H1 (cell line): Measurements from ENCODE around the gene RELN. TPM values are rescaled to one million over a fixed set of nuclear protein-coding genes. Genes with fewer than 3 reads are reported as not detected.

Source experiments
- CTCF ChIA-PET: fragments of 300-600 bp; sonication (Branson Sonifier 250); formaldehyde crosslinking; loops from one replicate; lab custom pipeline; 2021; ENCODE audit not compliant: partially characterized antibody; lab: Charles Lee
- POLR2A ChIA-PET: fragments of 300-600 bp; sonication (Branson Sonifier 250); formaldehyde crosslinking; loops from one replicate; lab custom pipeline; 2021; ENCODE audit warnings: inconsistent platforms; ENCODE audit not compliant: partially characterized antibody; lab: Charles Lee
- DNase-seq, 2 experiments: peaks; one replicate each; pipeline versions ENCODE4 v3.0.0 to v3.0.0-alpha.2; 2010 to 2022; ENCODE audit warnings: low spot score in 2 of 2, low read depth in 1 of 2, mixed read lengths in 1 of 2
- FAIRE-seq: peaks from 2 replicates; lab custom pipeline; 2011; peaks lifted over from hg19 to GRCh38; lab: Jason Lieb, UNC
- H2AFZ ChIP-seq: 2 replicates; pipeline ENCODE4 v1.8.1; 2012; ENCODE audit warnings: low read length, inconsistent platforms
- H2AK5ac ChIP-seq: 2 replicates; pipeline ENCODE4 v1.6.1; 2013; ENCODE audit warnings: low read depth, low read length
- H2BK120ac ChIP-seq: replicated peaks from 2 replicates; pipeline ENCODE3; 2013; ENCODE audit warnings: low read depth, low read length, inconsistent platforms
- H2BK12ac ChIP-seq: 2 replicates; pipeline ENCODE4 v1.6.1; 2013; ENCODE audit warnings: low read depth, low read length
- H2BK15ac ChIP-seq: 2 replicates; pipeline ENCODE4 v1.6.1; 2013; ENCODE audit warnings: low read length
- H2BK20ac ChIP-seq: 2 replicates; pipeline ENCODE4 v1.6.1; 2013; ENCODE audit warnings: low read length
- H2BK5ac ChIP-seq: 2 replicates; pipeline ENCODE4 v1.6.1; 2013; ENCODE audit warnings: low read depth, low read length
- H3K14ac ChIP-seq: 2 replicates; pipeline ENCODE4 v1.6.1; 2013; ENCODE audit warnings: inconsistent platforms; ENCODE audit not compliant: insufficient read length
- H3K18ac ChIP-seq: 2 replicates; pipeline ENCODE4 v1.6.1; 2013; ENCODE audit warnings: low read length; ENCODE audit errors: extremely low read depth
- H3K23ac ChIP-seq: 2 replicates; pipeline ENCODE4 v1.6.1; 2013; ENCODE audit warnings: inconsistent platforms; ENCODE audit not compliant: insufficient read length
- H3K23me2 ChIP-seq: 2 replicates; pipeline ENCODE4 v1.6.1; 2013; ENCODE audit warnings: low read depth, low read length
- H3K27ac ChIP-seq: 2 replicates; pipeline ENCODE4 v1.6.1; 2011; ENCODE audit warnings: low read depth, low read length, inconsistent platforms
- H3K27me3 ChIP-seq, 4 experiments: replicated peaks in 1 of 4; 1 replicate in 1 of 4; 2 replicates in 3 of 4; pipeline versions ENCODE4 v1.6.1 to v1.8.1; 2011 to 2013; ENCODE audit warnings: low read length in 3 of 4, mild to moderate bottlenecking in 3 of 4, inconsistent platforms in 2 of 4, mixed read lengths in 2 of 4, moderate library complexity in 1 of 4; ENCODE audit not compliant: control insufficient read depth in 3 of 4, insufficient read depth in 3 of 4; ENCODE audit errors: extremely low read depth in 1 of 4
- H3K36me3 ChIP-seq, 4 experiments: 2 replicates each; pipeline versions ENCODE4 v1.6.1 to v1.8.1; 2011 to 2013; ENCODE audit warnings: mild to moderate bottlenecking in 4 of 4, low read length in 3 of 4, moderate library complexity in 2 of 4, control low read depth in 1 of 4, inconsistent platforms in 1 of 4; ENCODE audit not compliant: insufficient read depth in 4 of 4, control insufficient read depth in 2 of 4
- H3K4ac ChIP-seq: replicated peaks from 2 replicates; pipeline ENCODE3; 2013; ENCODE audit warnings: low read length, low read depth, mixed read lengths, inconsistent platforms; ENCODE audit not compliant: insufficient read length
- H3K4me1 ChIP-seq, 4 experiments: replicated peaks in 1 of 4; 1 replicate in 1 of 4; 2 replicates in 3 of 4; pipeline versions ENCODE4 v1.6.1 to v1.8.1; 2011 to 2013; ENCODE audit warnings: low read length in 3 of 4, inconsistent platforms in 2 of 4, mixed read lengths in 1 of 4; ENCODE audit not compliant: insufficient read depth in 4 of 4, control insufficient read depth in 3 of 4
- H3K4me2 ChIP-seq, 2 experiments: 2 replicates each; pipeline versions ENCODE4 v1.6.1 to v1.8.1; 2011 to 2013; ENCODE audit warnings: low read depth in 2 of 2, low read length in 2 of 2, control low read depth in 1 of 2, inconsistent platforms in 1 of 2, mild to moderate bottlenecking in 1 of 2; ENCODE audit not compliant: insufficient read depth in 1 of 2
- H3K4me3 ChIP-seq, 4 experiments: fragments of 200-600, 300-600 bp in 1 of 4; sonication (generic), shearing (Covaris generic), sonication (Bioruptor Twin) in 1 of 4; 2 replicates each; pipeline versions ENCODE4 v1.5.1 to v1.8.1; 2011 to 2016; ENCODE audit warnings: low read length in 4 of 4, low read depth in 3 of 4, control low read depth in 2 of 4, inconsistent platforms in 2 of 4, mild to moderate bottlenecking in 2 of 4, mixed read lengths in 1 of 4, moderate library complexity in 1 of 4; ENCODE audit not compliant: insufficient read depth in 2 of 4; ENCODE audit errors: extremely low read depth in 1 of 4
- H3K56ac ChIP-seq: replicated peaks from 2 replicates; pipeline ENCODE3; 2013; ENCODE audit warnings: low read depth, mild to moderate bottlenecking, mixed read lengths, low read length, inconsistent platforms; ENCODE audit not compliant: insufficient read length
- H3K79me1 ChIP-seq: 2 replicates; pipeline ENCODE4 v1.6.1; 2013; ENCODE audit warnings: low read depth, low read length, control low read depth
- H3K79me2 ChIP-seq, 2 experiments: 2 replicates each; pipeline versions ENCODE4 v1.6.1 to v1.8.1; 2012 to 2013; ENCODE audit warnings: low read length in 2 of 2, mild to moderate bottlenecking in 2 of 2, inconsistent platforms in 1 of 2; ENCODE audit not compliant: insufficient read depth in 2 of 2, control insufficient read depth in 1 of 2
- H3K9ac ChIP-seq, 4 experiments: replicated peaks in 1 of 4; 1 replicate in 1 of 4; 2 replicates in 3 of 4; pipeline versions ENCODE4 v1.6.1 to v1.8.1; 2011 to 2013; ENCODE audit warnings: low read depth in 3 of 4, low read length in 3 of 4, control low read depth in 2 of 4, mild to moderate bottlenecking in 2 of 4, moderate library complexity in 2 of 4, inconsistent platforms in 1 of 4; ENCODE audit errors: extremely low read depth in 1 of 4
- H3K9me3 ChIP-seq, 2 experiments: 2 replicates each; pipeline versions ENCODE4 v1.6.1 to v1.8.1; 2012 to 2013; ENCODE audit warnings: mild to moderate bottlenecking in 2 of 2, moderate library complexity in 2 of 2, control low read depth in 1 of 2, inconsistent platforms in 1 of 2, low read depth in 1 of 2, low read length in 1 of 2, mixed read lengths in 1 of 2; ENCODE audit not compliant: insufficient read depth in 2 of 2
- H4K20me1 ChIP-seq, 2 experiments: replicated peaks in 1 of 2; 2 replicates each; pipeline versions ENCODE3 to v1.8.1; 2011 to 2013; ENCODE audit warnings: inconsistent platforms in 2 of 2, low read length in 2 of 2, mild to moderate bottlenecking in 1 of 2; ENCODE audit not compliant: insufficient read depth in 2 of 2, control insufficient read depth in 1 of 2
- H4K5ac ChIP-seq: 2 replicates; pipeline ENCODE4 v1.6.1; 2013; ENCODE audit warnings: low read length, low read depth, mixed read lengths, inconsistent platforms; ENCODE audit not compliant: insufficient read length
- H4K8ac ChIP-seq: 2 replicates; pipeline ENCODE4 v1.8.0; 2013; ENCODE audit warnings: mild to moderate bottlenecking, moderate library complexity, low read length, inconsistent platforms; ENCODE audit not compliant: insufficient read depth; ENCODE audit errors: extremely low read depth
- H4K91ac ChIP-seq: replicated peaks from 2 replicates; pipeline ENCODE3; 2013; ENCODE audit warnings: low read length, mixed read lengths, inconsistent platforms; ENCODE audit not compliant: insufficient read length
- ASH2L ChIP-seq: fragments of 200-600, 300-600 bp; sonication (generic); IDR thresholded peaks from one replicate; pipeline ENCODE4 v1.7.1; 2017; ENCODE audit warnings: low read length
- CEBPB ChIP-seq: IDR thresholded peaks from 2 replicates; pipeline ENCODE4 v1.6.1; 2012; ENCODE audit warnings: low read depth, low read length
- CTCF ChIP-seq, 3 experiments: IDR thresholded peaks; 1 replicate in 2 of 3; 2 replicates in 1 of 3; pipeline versions ENCODE4 v1.5.1 to v1.6.1; 2011; ENCODE audit warnings: low read length in 3 of 3, mild to moderate bottlenecking in 3 of 3, inconsistent platforms in 2 of 3, low read depth in 1 of 3, moderate library complexity in 1 of 3; ENCODE audit not compliant: insufficient read depth in 1 of 3; ENCODE audit errors: control extremely low read depth in 1 of 3
- FOSL1 ChIP-seq: IDR thresholded peaks from 2 replicates; pipeline ENCODE4 v1.6.1; 2011; ENCODE audit warnings: mild to moderate bottlenecking, low read depth, low read length, moderate library complexity; ENCODE audit not compliant: insufficient read depth
- MAX ChIP-seq: IDR thresholded peaks from 2 replicates; pipeline ENCODE4 v1.6.1; 2012; ENCODE audit warnings: inconsistent platforms
- RBBP5 ChIP-seq: IDR thresholded peaks from 2 replicates; pipeline ENCODE4 v1.7.1; 2012; ENCODE audit warnings: low read depth, mild to moderate bottlenecking, inconsistent platforms, low read length, moderate library complexity, borderline replicate concordance
- RNF2 ChIP-seq: fragments of 200-900, 300-1000 bp; sonication (generic); IDR thresholded peaks from 2 replicates; pipeline ENCODE4 v1.7.1; 2016; ENCODE audit warnings: borderline replicate concordance, low read depth, mild to moderate bottlenecking, antibody characterized with exemption, low read length; ENCODE audit not compliant: poor library complexity, severe bottlenecking; ENCODE audit errors: missing control alignments
- SUZ12 ChIP-seq: fragments of 200-600 bp; sonication (generic); IDR thresholded peaks from 2 replicates; pipeline ENCODE4 v1.6.1; 2012; ENCODE audit warnings: mild to moderate bottlenecking, inconsistent platforms, low read length, moderate library complexity, mixed read lengths
- WGBS, 2 experiments: shearing (Covaris generic) in 1 of 2; methylation state at CpG; one replicate each; pipeline versions ENCODE4 v1.1.6 to v1.1.7; 2013 to 2015; ENCODE audit warnings: low lambda C conversion rate in 2 of 2, mixed read lengths in 2 of 2, inconsistent platforms in 1 of 2, low coverage in 1 of 2, missing lambda C conversion rate in 1 of 2; ENCODE audit not compliant: insufficient replicate concordance in 2 of 2, insufficient coverage in 1 of 2, insufficient read length in 1 of 2; ENCODE audit errors: extremely low coverage in 1 of 2, missing lambda C conversion rate in 1 of 2; 5-methylcytosine and 5-hydroxymethylcytosine counted together
- polyA plus RNA-seq, 7 experiments: library from polyadenylated mRNA; depleted of rRNA in 3 of 7; stranded (reverse) in 5 of 7; unstranded in 2 of 7; fragments of >200 nt in 5 of 7; fragments of 200-250 nt in 2 of 7; gene quantifications; 1 replicate in 5 of 7; 2 replicates in 1 of 7; 4 replicates in 1 of 7; pipeline versions ENCODE4 v1.2.1 to v1.2.3, GENCODE V29; 2011 to 2013; ENCODE audit warnings: missing spikeins in 2 of 7, mixed read lengths in 2 of 7
- total RNA-seq: library from RNA; stranded (reverse); fragmentation: NEBNext Ultra II Directional; extraction: Animal tissue kit (Norgen Biotek cat#: 25700); gene quantifications from 2 replicates; pipeline ENCODE4 v1.2.1, GENCODE V29; 2021

Gene RELN
- total and polyA plus RNA-seq, 2 of the 8 experiments (the other 6 are each of a cell fraction or from before 2014, with no cell fraction given), result 0.03 to 0.07 TPM

- Histone ChIP-seq H3K27me3 (no peaks in the 10 kb centered on the region), H3K4me1 (no peaks in the 10 kb centered on the region), H2BK15ac (no peak overlapping the region), H3K4ac (no peak overlapping the region), H4K91ac (no peak overlapping the region), H2AFZ (no peak overlapping the region), H3K36me3 (no peaks in the 10 kb centered on the region), H4K8ac (no peak overlapping the region), H3K4me3 (no peak overlapping the region), H3K9ac (no peak overlapping the region), H3K79me2 (no peaks in the 10 kb centered on the region), H3K23me2 (no peaks in the 10 kb centered on the region), H2BK5ac (no peak overlapping the region), H3K18ac (no peak overlapping the region), H3K79me1 (no peaks in the 10 kb centered on the region)
- TF ChIP-seq FOSL1, result no peak
- TF ChIP-seq RBBP5, result no peak
- TF ChIP-seq ASH2L, result no peak
- no peak for TF ChIP-seq CTCF (IDR thresholded peaks at IDR 0.05; ENCODE audit: control extremely low read depth in 1 of 3, insufficient read depth in 1 of 3, low read depth in 1 of 3, low read length in 3 of 3)
- no peak for TF ChIP-seq SUZ12
- TF ChIP-seq MAX, result no peak
- TF ChIP-seq CEBPB, result no peak
- no peak for TF ChIP-seq RNF2
- TF ChIP-seq, all 59 proteins: peak for 0
- Histone ChIP-seq H2BK120ac (no peak overlapping the region), H3K4me2 (no peak overlapping the region), H3K27ac (no peak overlapping the region), H3K56ac (no peak overlapping the region), H2BK12ac (no peak overlapping the region), H4K20me1 (no peaks in the 10 kb centered on the region), H3K14ac (no peak overlapping the region), H2BK20ac (no peak overlapping the region), H3K23ac (no peak overlapping the region), H4K5ac (no peak overlapping the region), H2AK5ac (no peak overlapping the region), H3K9me3 (no peaks in the 10 kb centered on the region)
- no peak for DNase-seq
- WGBS, 2 experiments, result 82% methylated on average over 2 of the region's 2 CpGs; no CpG with 5 or more reads in 1 of the 2 experiments
- POLR2A ChIA-PET, result no interaction called here
- CTCF ChIA-PET, result no interaction called here
- no peak for FAIRE-seq
Measured at GRCh38 chr7:103628742-103629141, 360.7 kb downstream of the RELN start.
